ENCODE measurements around the gene ST6GALNAC4.
A peak's percentile ranks its signal among the peaks of the same experiment; 100 is the strongest.

The ST6GALNAC4 gene

GRCh38 chr9:127928676-127929624 is 12.1 kb upstream of the ST6GALNAC4 start:
- peak; percentile 12 for DNase-seq

GRCh38 chr9:127927988-127928675 is 11.3 kb upstream of the ST6GALNAC4 start:
- no peak for DNase-seq

GRCh38 chr9:127927201-127927987 is 10.6 kb upstream of the ST6GALNAC4 start:
- DNase-seq, result no peak

- no peak for DNase-seq
These were observed 10.0 kb upstream of the ST6GALNAC4 start for GRCh38 chr9:127926906-127927200.

GRCh38 chr9:127925959-127926905 is 9.4 kb upstream of the ST6GALNAC4 start:
- no peak for DNase-seq

- no peak for DNase-seq
These were observed 8.0 kb upstream of the ST6GALNAC4 start for GRCh38 chr9:127924736-127925444.

GRCh38 chr9:127923771-127924170 is 6.9 kb upstream of the ST6GALNAC4 start:
- DNase-seq, result no peak

GRCh38 chr9:127923046-127923445 is 6.2 kb upstream of the ST6GALNAC4 start:
- no peak for DNase-seq

- peak; percentile 64 for DNase-seq
These were observed 4.8 kb upstream of the ST6GALNAC4 start for GRCh38 chr9:127921557-127922120.

GRCh38 chr9:127920794-127921193 is 4.0 kb upstream of the ST6GALNAC4 start:
- no peak for DNase-seq

GRCh38 chr9:127919253-127919815 is 2.5 kb upstream of the ST6GALNAC4 start:
- peak; percentile 39 for DNase-seq

GRCh38 chr9:127918183-127919107 is 1.6 kb upstream of the ST6GALNAC4 start:
- peak; percentile 33 for DNase-seq

- no peak for DNase-seq
These were observed 762 bp upstream of the ST6GALNAC4 start for GRCh38 chr9:127917603-127918002.

GRCh38 chr9:127915801-127916719 is 781 bp downstream of the ST6GALNAC4 start:
- DNase-seq, result no peak

- DNase-seq, result no peak
These were observed 1.5 kb downstream of the ST6GALNAC4 start for GRCh38 chr9:127915325-127915752.

GRCh38 chr9:127913682-127914081 is 3.2 kb downstream of the ST6GALNAC4 start:
- no peak for DNase-seq

- no peak for DNase-seq
These were observed 4.0 kb downstream of the ST6GALNAC4 start for GRCh38 chr9:127912882-127913281.

- no peak for DNase-seq
These were observed 4.5 kb downstream of the ST6GALNAC4 start for GRCh38 chr9:127912296-127912695.

Data from OCI-M1 (cell line).